IMR-90 (cell line): ENCODE results near the gene SMAD7. TPM values are rescaled to one million over a fixed set of nuclear protein-coding genes. Genes with fewer than 3 reads are reported as not detected.
A peak's percentile ranks its signal among the peaks of the same experiment; 100 is the strongest.

ENCODE experiments used
- ATAC-seq: fragments of 200-7000 bp; cut with Tn5 transposase; 2 replicates; pipeline ENCODE4 v1.9.1; 2020; ENCODE audit warnings: low read depth, mild to moderate bottlenecking, moderate library complexity
- BruUV-seq: library from RNA; stranded (reverse); fragments of 400-500 nt; replicated peaks from 2 replicates; lab custom pipeline; 2021; lab: Mats Ljungman, UMichigan
- CTCF ChIA-PET: fragments of 300-600 bp; formaldehyde crosslinking; extraction: SDS; loops from one replicate; lab custom pipeline; 2021; ENCODE audit warnings: antibody characterized with exemption; lab: Yijun Ruan, JAX
- POLR2A ChIA-PET: fragments of 300-600 bp; sonication (Branson Sonifier 250); formaldehyde crosslinking; loops from one replicate; lab custom pipeline; 2022; ENCODE audit warnings: antibody characterized with exemption; ENCODE audit not compliant: unreplicated experiment; lab: Charles Lee
- DNase-seq: peaks from one replicate; pipeline ENCODE4 v3.0.0; 2013
- H2AFZ ChIP-seq: replicated peaks from 2 replicates; pipeline ENCODE3; 2013; ENCODE audit warnings: low read length, mild to moderate bottlenecking; ENCODE audit not compliant: poor library complexity
- H2AK5ac ChIP-seq: 2 replicates; pipeline ENCODE4 v1.6.1; 2013; ENCODE audit warnings: low read depth, low read length, inconsistent platforms
- H2AK9ac ChIP-seq: replicated peaks from 2 replicates; pipeline ENCODE3; 2013; ENCODE audit warnings: mild to moderate bottlenecking, low read depth, low read length, moderate library complexity; ENCODE audit not compliant: poor library complexity
- H2BK120ac ChIP-seq: 2 replicates; pipeline ENCODE4 v1.6.1; 2013; ENCODE audit warnings: low read depth, low read length, inconsistent platforms
- H2BK15ac ChIP-seq: 3 replicates; pipeline ENCODE4 v1.6.1; 2013; ENCODE audit warnings: low read depth, low read length, inconsistent platforms
- H2BK20ac ChIP-seq: 2 replicates; pipeline ENCODE4 v1.6.1; 2013; ENCODE audit warnings: low read depth, mild to moderate bottlenecking, inconsistent platforms, low read length, moderate library complexity
- H2BK5ac ChIP-seq: 2 replicates; pipeline ENCODE4 v1.6.1; 2013; ENCODE audit warnings: mild to moderate bottlenecking, low read depth, low read length, inconsistent platforms; ENCODE audit not compliant: poor library complexity, severe bottlenecking
- H3K14ac ChIP-seq: replicated peaks from 2 replicates; pipeline ENCODE4 v1.6.1; 2013; ENCODE audit warnings: low read depth, low read length, inconsistent platforms
- H3K18ac ChIP-seq: 2 replicates; pipeline ENCODE4 v1.6.1; 2013; ENCODE audit warnings: low read depth, low read length, control low read depth
- H3K23ac ChIP-seq: 2 replicates; pipeline ENCODE4 v1.6.1; 2013; ENCODE audit warnings: low read depth, low read length, inconsistent platforms
- H3K27ac ChIP-seq: 2 replicates; pipeline ENCODE4 v1.5.1; 2013; ENCODE audit warnings: mild to moderate bottlenecking, control low read depth, low read length; ENCODE audit not compliant: insufficient read depth
- H3K27me3 ChIP-seq: 2 replicates; pipeline ENCODE4 v1.6.1; 2013; ENCODE audit warnings: low read length; ENCODE audit not compliant: control insufficient read depth, insufficient read depth
- H3K36me3 ChIP-seq: 2 replicates; pipeline ENCODE4 v1.6.1; 2013; ENCODE audit warnings: low read length, mixed read lengths; ENCODE audit not compliant: control insufficient read depth, insufficient read depth
- H3K4ac ChIP-seq: 2 replicates; pipeline ENCODE4 v1.6.1; 2013; ENCODE audit warnings: low read depth, low read length, inconsistent platforms
- H3K4me1 ChIP-seq: 2 replicates; pipeline ENCODE4 v1.6.1; 2013; ENCODE audit warnings: low read length, mixed read lengths; ENCODE audit not compliant: control insufficient read depth, insufficient read depth
- H3K4me2 ChIP-seq: 2 replicates; pipeline ENCODE4 v1.6.1; 2013; ENCODE audit warnings: low read depth, mild to moderate bottlenecking, control low read depth, low read length, moderate library complexity
- H3K4me3 ChIP-seq: 2 replicates; pipeline ENCODE4 v1.5.1; 2013; ENCODE audit warnings: low read depth, mild to moderate bottlenecking, control low read depth, low read length, moderate library complexity; ENCODE audit not compliant: insufficient read depth
- H3K56ac ChIP-seq: 2 replicates; pipeline ENCODE4 v1.6.1; 2013; ENCODE audit warnings: low read length, inconsistent platforms; ENCODE audit not compliant: insufficient read depth; ENCODE audit errors: extremely low read depth
- H3K79me1 ChIP-seq, 2 experiments: 2 replicates each; pipeline ENCODE4 v1.6.1; 2013; ENCODE audit warnings: low read length in 2 of 2, inconsistent platforms in 1 of 2, low read depth in 1 of 2
- H3K9ac ChIP-seq: 2 replicates; pipeline ENCODE4 v1.6.1; 2013; ENCODE audit warnings: low read depth, low read length, control low read depth
- H3K9me1 ChIP-seq: 2 replicates; pipeline ENCODE4 v1.6.1; 2013; ENCODE audit warnings: low read length, inconsistent platforms; ENCODE audit not compliant: insufficient read depth
- H3K9me3 ChIP-seq: 2 replicates; pipeline ENCODE4 v1.6.1; 2013; ENCODE audit warnings: low read length; ENCODE audit not compliant: control insufficient read depth, insufficient read depth
- H4K20me1 ChIP-seq: 2 replicates; pipeline ENCODE4 v1.6.1; 2013; ENCODE audit warnings: low read length, inconsistent platforms; ENCODE audit not compliant: insufficient read depth
- H4K5ac ChIP-seq: 2 replicates; pipeline ENCODE4 v1.6.1; 2013; ENCODE audit warnings: mild to moderate bottlenecking, low read depth, low read length, control low read depth
- H4K8ac ChIP-seq, 2 experiments: 2 replicates each; pipeline ENCODE4 v1.6.1; 2013; ENCODE audit warnings: low read depth in 2 of 2, low read length in 2 of 2, control low read depth in 1 of 2, inconsistent platforms in 1 of 2
- H4K91ac ChIP-seq: 2 replicates; pipeline ENCODE4 v1.6.1; 2013; ENCODE audit warnings: low read depth, low read length, inconsistent platforms; ENCODE audit not compliant: insufficient read depth
- MAZ ChIP-seq: IDR thresholded peaks from 2 replicates; pipeline ENCODE4 v1.6.1; 2012; ENCODE audit warnings: low read depth, mild to moderate bottlenecking, low read length, improper control_type of control experiment, moderate library complexity, borderline replicate concordance
- MXI1 ChIP-seq: IDR thresholded peaks from 2 replicates; pipeline ENCODE4 v1.6.1; 2012; ENCODE audit warnings: low read depth, mild to moderate bottlenecking, low read length, moderate library complexity, borderline replicate concordance
- SMC3 ChIP-seq: fragments of 150-350 bp; IDR thresholded peaks from 2 replicates; pipeline ENCODE4 v1.6.1; 2016; ENCODE audit warnings: low read depth, mild to moderate bottlenecking, antibody characterized with exemption, low read length, moderate library complexity
- WGBS, 2 experiments: methylation state at CpG; one replicate each; pipeline versions ENCODE4 v1.1.5 to v1.1.7; 2013; ENCODE audit warnings: missing lambda C conversion rate in 2 of 2; ENCODE audit not compliant: insufficient read length in 1 of 2; ENCODE audit errors: extremely low coverage in 2 of 2; 5-methylcytosine and 5-hydroxymethylcytosine counted together
- dilution Hi-C: fragments of 300-500 bp; cut with HindIII; formaldehyde crosslinking; loops from one replicate; pipeline ENCODE4 v1.14.3; 2018; ENCODE audit warnings: low sequenced_read_pairs; ENCODE audit not compliant: unreplicated experiment
- in situ Hi-C: fragments of 300-500 bp; cut with MboI; formaldehyde crosslinking; loops from 3 replicates; pipeline ENCODE4 v1.14.3; 2019; ENCODE audit warnings: low sequenced_read_pairs, inconsistent platforms, mixed read lengths
- intact Hi-C: fragments of 100-400 bp; cut with micrococcal nuclease; formaldehyde crosslinking; loops from 2 replicates; pipeline ENCODE4 v1.10.0; 2022
- polyA plus RNA-seq, 3 experiments: library from polyadenylated mRNA; depleted of rRNA; stranded (reverse); fragments of >200 nt; gene quantifications; 2 replicates each; pipeline ENCODE4 v1.2.3, GENCODE V29; 2012; ENCODE audit warnings: low replicate concordance in 1 of 3
- total RNA-seq: library from RNA; depleted of rRNA; stranded (reverse); fragments of >200 nt; gene quantifications from 2 replicates; pipeline ENCODE4 v1.2.3, GENCODE V29; 2012

The SMAD7 gene
- total and polyA plus RNA-seq, 2 of the 4 experiments (the other 2 are of a cell fraction) = 15.8 to 17.6 TPM

DNA sequence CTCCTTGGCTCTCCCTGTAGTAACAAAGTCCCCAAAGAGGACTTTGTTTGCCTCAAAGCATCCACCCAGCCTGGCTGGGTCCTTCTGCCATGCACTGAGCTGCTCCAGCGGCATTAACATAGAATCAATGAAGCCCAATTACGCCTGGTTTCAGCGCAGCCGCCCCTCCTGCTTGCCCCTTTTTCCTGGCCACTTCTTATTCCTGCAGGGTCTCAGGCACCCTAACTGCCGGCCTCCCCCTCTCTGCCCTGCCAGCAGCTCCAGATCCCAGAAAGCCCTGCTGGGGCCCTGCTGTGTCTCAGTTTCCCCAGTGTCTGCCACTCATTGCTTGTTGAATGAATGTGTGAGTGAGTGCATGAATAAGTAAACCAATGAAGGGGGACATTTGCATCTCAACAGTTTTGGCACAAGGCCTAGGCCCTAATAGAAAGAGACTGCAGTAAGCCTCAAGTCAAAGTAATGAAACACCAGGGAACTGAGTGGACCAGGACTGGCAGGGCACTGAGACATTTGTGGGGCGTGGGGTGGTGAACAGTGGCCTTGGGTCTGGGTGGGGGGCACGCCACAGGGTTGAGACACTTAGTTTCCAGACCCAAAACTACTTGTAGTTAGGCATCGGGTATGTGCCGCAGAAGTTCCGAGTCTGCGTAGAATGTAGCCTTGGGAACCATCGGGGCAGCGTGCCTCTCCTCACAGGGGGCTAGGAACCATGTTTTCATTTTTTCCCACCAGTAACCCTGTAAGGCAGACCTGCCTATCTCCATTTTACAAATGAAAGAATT, 60.6 kb downstream of the SMAD7 start:
- no peak overlapping the region for H3K9ac ChIP-seq
- no peak overlapping the region for H3K4me3 ChIP-seq
- H4K8ac ChIP-seq = no peak overlapping the region
- H2BK120ac ChIP-seq = no peak overlapping the region
- POLR2A ChIA-PET = no interaction called here
- H3K4me2 ChIP-seq = no peak overlapping the region
- no peak overlapping the region for H3K18ac ChIP-seq
- peak overlapping the region; percentile 48 for H2AFZ ChIP-seq
- H3K27me3 ChIP-seq = no peaks in the 10 kb centered on the region
- no peak overlapping the region for H4K5ac ChIP-seq
- DNase-seq (no peak), ATAC-seq (no peak)
- H3K79me1 ChIP-seq = no peaks in the 10 kb centered on the region
- H4K91ac ChIP-seq = no peak overlapping the region
- no peak overlapping the region for H3K14ac ChIP-seq
- H2BK5ac ChIP-seq = no peak overlapping the region
- CTCF ChIA-PET = no interaction called here
- BruUV-seq = no TSS peak
- H3K4me1 ChIP-seq = peaks cover 8% of the 10 kb centered on the region
- H3K23ac ChIP-seq = no peak overlapping the region
- intact Hi-C loops = no loop called here
- H2AK9ac ChIP-seq = no peak overlapping the region
- H2BK20ac ChIP-seq = no peak overlapping the region
- H2BK15ac ChIP-seq = peak overlapping the region; percentile 38; the same call in 1 of the 3 replicates
- H3K9me3 ChIP-seq = no peaks in the 10 kb centered on the region
- H3K4ac ChIP-seq = no peak overlapping the region
- no peaks in the 10 kb centered on the region; the same call in 1 of the 2 replicates for H3K9me1 ChIP-seq
- H3K27ac ChIP-seq = no peak overlapping the region
- 0 out of 2 replicates have a peak overlapping the region, but pooled peaks have one; percentile 24 for H2AK5ac ChIP-seq
- no CpG with 5 or more reads among the region's 13 CpGs for WGBS, 2 experiments
- no peaks in the 10 kb centered on the region for H3K36me3 ChIP-seq
- H3K56ac ChIP-seq = no peak overlapping the region
- no peak for TF ChIP-seq MAZ
- TF ChIP-seq SMC3 = no peak
- TF ChIP-seq MXI1 = no peak
- dilution Hi-C loops = no loop called here
- H4K20me1 ChIP-seq = no peaks in the 10 kb centered on the region
- in situ Hi-C loops = no loop called here
